GM18870 (cell line): ENCODE data around the gene COMMD1.
"Not testable (repeated sequence)": the region's sequence is repeated elsewhere in the genome, so short reads cannot be mapped to it uniquely, and the experiment has no call there.

Source experiments
- ATAC-seq: cut with Tn5 transposase; IDR thresholded peaks from one replicate; pipeline ENCODE4 v1.9.1; 2021; ENCODE audit warnings: moderate library complexity; ENCODE audit not compliant: unreplicated experiment

The COMMD1 gene

GRCh38 chr2:61962095-61962984 is 56.9 kb downstream of the COMMD1 start:
- no peak for ATAC-seq

DNA sequence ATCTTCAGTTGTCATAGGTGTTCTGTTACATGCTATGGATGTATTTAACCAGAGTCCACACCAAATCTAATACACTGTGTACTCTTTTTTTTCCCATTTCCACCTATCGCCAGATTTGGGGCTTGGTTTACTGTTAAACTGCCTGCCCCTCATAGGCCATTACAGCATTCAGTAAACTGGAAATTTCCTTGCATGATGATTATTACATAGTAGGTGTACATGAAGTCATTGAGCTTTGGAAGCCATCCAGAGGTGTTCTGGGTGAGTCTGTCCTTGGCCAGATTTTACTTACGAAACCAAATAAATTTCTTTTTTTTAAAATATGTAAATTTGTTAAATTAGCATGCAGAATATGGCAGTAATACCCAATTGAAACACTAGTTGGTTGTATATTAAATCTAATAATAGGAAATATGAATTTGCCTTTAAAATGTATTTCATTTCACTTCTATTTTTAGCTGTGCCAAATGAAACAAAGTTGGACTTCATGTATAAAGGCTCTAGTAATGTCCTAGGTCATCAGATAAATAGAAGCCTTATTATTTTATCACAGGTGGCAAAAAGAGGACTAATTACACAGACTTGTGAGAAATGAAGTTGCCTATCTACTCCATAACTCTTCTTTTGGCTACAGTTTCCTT is 60.7 kb downstream of the COMMD1 start:
- no peak for ATAC-seq

- no peak for ATAC-seq
These were observed 61.8 kb downstream of the COMMD1 start for GRCh38 chr2:61967262-61967661.

GRCh38 chr2:61969376-61969775 is 63.9 kb downstream of the COMMD1 start:
- ATAC-seq = no peak

DNA sequence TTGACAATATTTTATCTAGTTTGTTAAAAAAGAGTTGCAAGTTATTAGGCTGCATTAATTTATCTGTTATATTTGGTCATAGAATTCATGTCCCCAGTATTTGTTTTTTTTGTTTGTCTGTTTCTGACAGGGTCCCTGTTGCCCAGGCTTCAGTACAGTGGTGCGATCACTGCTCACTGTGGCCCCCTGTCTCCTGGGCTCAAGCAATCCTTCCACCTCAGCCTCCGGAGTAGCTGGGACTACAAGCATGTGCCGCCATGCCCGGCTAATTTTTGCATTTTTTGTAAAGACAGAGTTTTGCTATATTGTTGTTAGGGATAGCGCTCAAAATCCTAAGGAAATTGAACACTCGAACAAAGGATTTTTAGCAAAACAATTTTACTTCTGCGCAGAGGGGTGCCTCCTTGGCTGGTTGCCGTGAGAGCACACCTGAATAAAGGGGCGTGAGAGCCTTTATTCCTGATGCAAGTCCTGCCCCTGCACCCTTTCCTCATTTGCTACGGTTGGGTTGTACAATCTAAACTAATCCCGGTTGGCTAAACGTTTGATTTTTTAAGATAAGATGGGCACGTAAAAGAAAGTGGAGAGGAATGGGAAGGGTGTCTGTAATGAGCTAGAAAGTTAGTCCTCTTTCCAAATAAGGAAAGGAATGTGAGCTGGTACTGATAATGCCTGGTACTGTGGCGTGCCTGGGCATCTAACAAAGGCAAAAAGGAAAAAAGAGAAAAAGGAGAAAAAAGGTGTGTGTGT is 65.5 kb downstream of the COMMD1 start:
- ATAC-seq = no peak

DNA sequence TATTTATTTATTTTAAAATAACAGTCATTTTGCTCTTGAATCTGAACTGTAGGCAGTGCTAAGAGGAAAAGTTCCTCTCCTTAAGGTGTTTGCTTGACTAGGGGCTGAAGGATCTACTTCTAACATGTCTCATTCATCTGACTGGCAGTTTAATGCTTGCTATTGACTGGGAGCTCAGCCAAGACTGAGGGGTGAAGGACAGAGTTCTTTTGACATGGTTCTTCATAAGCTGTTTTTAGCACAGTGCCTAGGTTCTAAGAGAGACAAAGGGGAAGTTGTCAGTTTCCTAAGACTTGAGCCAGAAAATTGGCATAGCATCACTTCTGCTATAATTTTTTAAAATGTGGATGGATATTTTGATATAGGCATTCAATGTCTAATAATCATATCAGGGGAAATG is 73.0 kb downstream of the COMMD1 start:
- ATAC-seq = no peak

DNA sequence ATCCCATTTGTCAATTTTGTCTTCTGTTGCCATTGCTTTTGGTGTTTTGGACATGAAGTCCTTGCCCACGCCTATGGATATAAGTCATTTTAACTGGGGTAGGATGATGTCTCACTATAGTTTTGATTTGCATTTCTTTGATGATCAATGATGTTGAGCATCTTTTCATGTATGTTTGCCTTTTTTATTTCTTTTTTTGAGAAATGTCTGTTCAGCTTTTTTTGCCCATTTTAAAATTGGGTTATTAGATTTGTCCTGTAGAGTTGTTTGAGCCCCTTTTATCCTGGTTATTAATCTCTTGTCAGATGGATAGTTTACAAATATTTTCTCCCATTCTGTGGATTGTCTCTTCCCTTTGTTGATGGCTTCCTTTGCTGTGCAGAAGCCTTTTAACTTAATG is 75.3 kb downstream of the COMMD1 start:
- no peak for ATAC-seq

- ATAC-seq = no peak
These were observed 79.2 kb downstream of the COMMD1 start for GRCh38 chr2:61984682-61985081.

DNA sequence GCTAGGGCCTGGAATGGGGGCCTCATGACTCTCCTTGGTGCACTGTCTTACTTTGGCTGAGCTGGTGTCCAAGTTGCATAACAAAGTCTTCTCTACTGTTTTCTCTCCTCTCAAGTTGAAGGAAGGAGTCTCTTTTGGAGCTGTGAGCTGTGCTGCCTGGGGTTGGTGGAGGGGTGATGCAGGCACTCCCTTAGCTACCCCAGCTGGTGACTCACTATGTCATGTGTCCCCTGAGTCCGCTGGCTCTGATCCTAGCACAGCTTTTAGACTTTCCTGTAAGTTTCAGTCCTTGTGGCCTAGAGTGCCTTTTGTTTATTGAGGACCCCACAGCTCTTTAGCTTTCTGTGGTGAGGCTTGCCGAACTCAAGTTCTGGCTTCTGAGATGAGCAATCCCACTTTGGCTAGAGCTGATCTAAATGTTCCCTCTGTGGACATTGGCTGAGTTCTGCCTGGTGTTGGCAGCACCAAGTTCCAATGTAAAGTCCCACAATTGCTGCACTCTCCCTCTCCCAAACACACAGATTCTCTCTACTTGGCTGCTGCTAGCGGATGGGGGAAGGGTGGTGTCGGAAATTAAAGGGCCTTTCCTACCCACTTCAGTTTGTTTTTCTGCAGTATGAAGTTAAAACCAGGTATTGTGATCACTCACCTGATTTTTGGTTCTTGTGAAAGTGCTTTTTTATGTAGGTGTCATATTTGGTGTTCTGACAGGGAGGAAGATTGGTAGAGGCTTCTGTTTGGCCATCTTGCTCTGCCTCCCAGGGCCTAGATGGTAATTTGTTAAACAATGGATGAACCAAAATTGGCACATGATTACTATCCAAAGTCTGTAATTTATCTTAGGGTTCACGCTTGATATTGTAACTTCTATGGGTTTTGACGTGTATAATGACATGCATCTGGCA is 83.2 kb downstream of the COMMD1 start:
- ATAC-seq = no peak

DNA sequence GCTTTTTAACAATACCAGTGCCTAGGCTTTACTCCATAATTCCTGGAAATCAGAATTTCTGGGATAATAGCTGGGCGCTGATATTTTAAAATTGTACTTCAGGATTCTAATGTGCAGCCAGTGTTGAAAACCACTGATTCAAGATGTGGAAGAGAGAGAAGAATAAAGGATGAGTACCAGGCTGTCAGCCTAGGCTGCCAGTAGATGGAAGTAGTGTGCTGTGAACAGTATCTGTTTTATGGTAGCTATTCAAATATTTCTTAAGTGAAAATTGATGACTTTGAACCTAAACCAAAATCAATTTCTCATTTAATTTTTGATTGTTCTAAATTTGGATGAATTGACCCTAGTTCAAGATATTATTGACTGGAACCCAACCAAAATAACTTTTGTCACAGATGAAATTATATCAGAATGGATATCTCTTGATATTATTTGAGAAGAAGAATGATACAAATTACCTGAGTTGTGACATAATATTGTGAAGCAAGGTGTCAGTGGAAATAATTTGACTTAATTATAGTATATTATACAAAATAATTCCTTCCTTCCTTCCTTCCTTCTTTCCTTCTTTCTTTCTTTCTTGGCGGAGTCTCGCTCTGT is 88.0 kb downstream of the COMMD1 start:
- ATAC-seq = no peak

DNA sequence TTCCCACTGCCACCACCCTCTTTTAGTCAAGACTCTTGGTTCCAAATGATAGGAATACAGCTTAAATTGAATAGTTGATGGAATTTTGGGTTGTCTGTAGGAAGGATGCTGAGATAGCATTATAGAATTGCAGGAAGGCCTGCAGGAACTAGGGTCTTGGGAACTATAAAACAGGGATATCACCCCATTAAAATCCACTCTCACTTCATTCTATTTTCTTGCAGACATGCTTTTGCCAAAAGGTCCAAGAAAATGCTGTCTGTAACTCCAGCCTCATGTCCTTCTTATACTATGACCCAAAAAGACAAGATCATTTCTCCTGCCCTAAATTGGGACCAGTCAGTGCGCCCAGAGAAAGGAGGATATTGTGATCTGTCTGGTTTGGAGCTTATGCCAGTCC is 89.1 kb downstream of the COMMD1 start:
- ATAC-seq = no peak

GRCh38 chr2:61995065-61995464 is 89.6 kb downstream of the COMMD1 start:
- no peak for ATAC-seq

DNA sequence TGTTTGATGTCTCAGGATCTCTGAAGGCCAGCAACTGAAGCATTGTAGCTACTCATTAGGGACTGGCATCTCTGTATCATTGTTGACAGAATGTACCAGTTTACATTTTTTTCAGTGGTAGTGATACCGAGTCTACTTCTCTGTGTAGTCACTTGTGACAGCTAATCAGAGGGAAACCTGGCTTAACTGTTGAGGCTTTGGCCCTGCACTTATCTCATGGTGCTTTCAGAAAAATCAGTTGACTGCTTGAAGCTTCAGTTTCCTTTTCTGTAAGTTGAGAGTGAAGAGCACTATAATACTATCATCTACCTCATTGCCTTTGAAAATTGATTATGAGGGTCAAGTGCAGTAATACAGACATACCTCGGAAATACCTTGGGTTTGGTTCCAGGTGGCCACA is 90.0 kb downstream of the COMMD1 start:
- no peak for ATAC-seq

GRCh38 chr2:61998426-61998825 is 93.0 kb downstream of the COMMD1 start:
- ATAC-seq = no peak

- no peak for ATAC-seq
These were observed 95.1 kb downstream of the COMMD1 start for GRCh38 chr2:62000538-62000937.

GRCh38 chr2:62001431-62001830 is 96.0 kb downstream of the COMMD1 start:
- no peak for ATAC-seq

- not testable (repeated sequence) for ATAC-seq
These were observed 99.0 kb downstream of the COMMD1 start for GRCh38 chr2:62004428-62004827.

GRCh38 chr2:62007555-62007954 is 102.1 kb downstream of the COMMD1 start:
- no peak for ATAC-seq

- no peak for ATAC-seq
These were observed 105.3 kb downstream of the COMMD1 start for GRCh38 chr2:62010632-62011256.

GRCh38 chr2:62013641-62014040 is 108.2 kb downstream of the COMMD1 start:
- no peak for ATAC-seq
